OCI-LY7 (cell line): Measurements from ENCODE around the gene KCNIP3. TPM values are rescaled to one million over a fixed set of nuclear protein-coding genes. Genes with fewer than 3 reads are reported as not detected.

ENCODE experiments used
- BruUV-seq: library from RNA; stranded (reverse); fragments of 400-500 nt; replicated peaks from 2 replicates; lab custom pipeline; 2021; lab: Mats Ljungman, UMichigan
- CTCF ChIA-PET: fragments of 300-600 bp; sonication (Branson Sonifier 250); formaldehyde crosslinking; loops from one replicate; lab custom pipeline; 2022; ENCODE audit warnings: antibody characterized with exemption; ENCODE audit not compliant: unreplicated experiment; lab: Charles Lee
- POLR2A ChIA-PET: fragments of 300-600 bp; sonication (Branson Sonifier 250); formaldehyde crosslinking; loops from one replicate; lab custom pipeline; 2022; ENCODE audit warnings: antibody characterized with exemption; lab: Charles Lee
- DNase-seq: peaks from one replicate; pipeline ENCODE4 v3.0.0-alpha.2; 2015; ENCODE audit warnings: low spot score
- H2AFZ ChIP-seq: fragments of 200-600 bp; sonication (generic), shearing (Covaris generic); 2 replicates; pipeline ENCODE4 v1.6.1; 2014; ENCODE audit warnings: mild to moderate bottlenecking, antibody characterized with exemption, low read length, moderate library complexity
- H3K27ac ChIP-seq: fragments of 200-600 bp; sonication (generic); 2 replicates; pipeline ENCODE4 v1.5.1; 2014; ENCODE audit warnings: mixed run types, low read depth, mild to moderate bottlenecking, moderate library complexity, low read length, inconsistent platforms; ENCODE audit not compliant: poor library complexity, severe bottlenecking
- H3K36me3 ChIP-seq: fragments of 200-600 bp; sonication (generic); 2 replicates; pipeline ENCODE4 v1.6.1; 2014; ENCODE audit warnings: mild to moderate bottlenecking, antibody characterized with exemption, low read length, moderate library complexity, mixed read lengths; ENCODE audit not compliant: insufficient read depth
- H3K4me1 ChIP-seq: fragments of 200-600 bp; sonication (generic); 2 replicates; pipeline ENCODE4 v1.5.1; 2014; ENCODE audit warnings: mild to moderate bottlenecking, low read length; ENCODE audit not compliant: insufficient read depth, poor library complexity, severe bottlenecking
- H3K4me2 ChIP-seq: fragments of 200-600 bp; sonication (generic); 2 replicates; pipeline ENCODE4 v1.6.1; 2014; ENCODE audit warnings: mild to moderate bottlenecking, low read length
- H3K4me3 ChIP-seq: fragments of 200-600 bp; sonication (generic); 2 replicates; pipeline ENCODE4 v1.5.1; 2014; ENCODE audit warnings: mild to moderate bottlenecking, low read depth, low read length; ENCODE audit not compliant: poor library complexity, severe bottlenecking
- H3K79me2 ChIP-seq: fragments of 200-600 bp; sonication (generic); 2 replicates; pipeline ENCODE4 v1.6.1; 2016; ENCODE audit warnings: low read depth, mild to moderate bottlenecking, low read length, moderate library complexity, mixed read lengths; ENCODE audit not compliant: insufficient read depth
- H3K9me2 ChIP-seq: fragments of 200-600 bp; sonication (generic); 2 replicates; pipeline ENCODE4 v1.6.1; 2016; ENCODE audit warnings: mild to moderate bottlenecking, low read length, mixed read lengths; ENCODE audit not compliant: insufficient read depth
- H3K9me3 ChIP-seq: fragments of 200-600 bp; sonication (generic); 2 replicates; pipeline ENCODE4 v1.6.1; 2014; ENCODE audit warnings: mild to moderate bottlenecking, mixed run types, low read length, mixed read lengths
- H4K20me1 ChIP-seq: fragments of 200-600 bp; sonication (generic); 2 replicates; pipeline ENCODE4 v1.6.1; 2014; ENCODE audit warnings: mild to moderate bottlenecking, antibody characterized with exemption, low read length, moderate library complexity, mixed read lengths; ENCODE audit not compliant: insufficient read depth
- EZH2phosphoT487 ChIP-seq: fragments of 200-600 bp; sonication (generic); IDR thresholded peaks from 2 replicates; pipeline ENCODE4 v1.6.1; 2018; ENCODE audit warnings: low read depth, borderline replicate concordance, mild to moderate bottlenecking, mixed run types, antibody characterized with exemption, low read length, moderate library complexity, mixed read lengths
- intact Hi-C: fragments of 100-400 bp; cut with micrococcal nuclease; formaldehyde crosslinking; loops from one replicate; pipeline ENCODE4 v1.10.0; 2022; ENCODE audit not compliant: unreplicated experiment
- total RNA-seq, 2 experiments: library from RNA; depleted of rRNA in 1 of 2; stranded (reverse); fragments of >200 nt in 1 of 2; shearing (Covaris generic) in 1 of 2; gene quantifications; 2 replicates each; pipeline ENCODE4 v1.2.3, GENCODE V29; 2014 to 2022
- TF ChIP-seq, protein P1 (sequence below): fragments of 200-600 bp; sonication (generic); conservative IDR thresholded peaks from 2 replicates; pipeline ENCODE4 v1.5.1; 2014; ENCODE audit warnings: mild to moderate bottlenecking, antibody characterized with exemption, low read length, moderate library complexity, mixed read lengths

Gene KCNIP3
- total RNA-seq, 2 experiments from 2014 or later: not detected

DNA sequence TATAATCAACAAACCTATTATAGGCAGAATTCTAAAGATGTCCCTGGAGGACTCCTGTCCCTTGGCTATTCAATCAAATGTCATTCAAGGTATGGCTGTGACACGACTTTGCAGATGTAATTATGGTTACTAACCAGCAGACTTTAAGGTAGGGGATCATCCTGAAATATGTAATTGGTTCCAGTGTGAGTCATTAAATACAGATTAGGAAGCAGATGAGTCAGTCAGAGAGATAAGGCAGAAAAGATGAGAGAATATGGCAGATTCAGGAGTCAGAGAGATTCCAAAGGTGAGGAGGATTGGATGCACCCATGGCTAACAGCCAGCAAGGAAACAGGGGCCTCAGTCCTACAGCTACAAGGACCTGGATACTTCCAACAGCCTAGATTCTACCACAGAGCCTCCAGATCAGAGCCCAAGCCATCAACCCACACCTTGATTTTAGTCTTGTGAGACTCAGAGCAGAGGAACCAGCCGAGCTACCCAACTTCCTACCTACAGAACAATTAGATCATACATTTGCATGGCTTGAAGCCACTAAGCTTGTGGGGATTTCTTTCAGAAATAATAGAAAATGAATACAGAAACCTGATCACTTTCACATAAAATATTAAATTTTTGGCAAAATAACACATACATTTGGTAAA is 34.1 kb upstream of the KCNIP3 start:
- no peak overlapping the region for H3K4me3 ChIP-seq
- ChIA-PET POLR2A (interaction anchor here (0.6 kb wide), 1 partner anchor 178 kb away, joined by 4 read pairs; no protein-coding TSS in a partner anchor), CTCF (no interaction called here)
- no peaks in the 10 kb centered on the region for H3K4me1 ChIP-seq
- intact Hi-C loops: no loop called here
- H4K20me1 ChIP-seq: no peaks in the 10 kb centered on the region
- H3K9me2 ChIP-seq: no peaks in the 10 kb centered on the region
- TF ChIP-seq, protein P1, sequence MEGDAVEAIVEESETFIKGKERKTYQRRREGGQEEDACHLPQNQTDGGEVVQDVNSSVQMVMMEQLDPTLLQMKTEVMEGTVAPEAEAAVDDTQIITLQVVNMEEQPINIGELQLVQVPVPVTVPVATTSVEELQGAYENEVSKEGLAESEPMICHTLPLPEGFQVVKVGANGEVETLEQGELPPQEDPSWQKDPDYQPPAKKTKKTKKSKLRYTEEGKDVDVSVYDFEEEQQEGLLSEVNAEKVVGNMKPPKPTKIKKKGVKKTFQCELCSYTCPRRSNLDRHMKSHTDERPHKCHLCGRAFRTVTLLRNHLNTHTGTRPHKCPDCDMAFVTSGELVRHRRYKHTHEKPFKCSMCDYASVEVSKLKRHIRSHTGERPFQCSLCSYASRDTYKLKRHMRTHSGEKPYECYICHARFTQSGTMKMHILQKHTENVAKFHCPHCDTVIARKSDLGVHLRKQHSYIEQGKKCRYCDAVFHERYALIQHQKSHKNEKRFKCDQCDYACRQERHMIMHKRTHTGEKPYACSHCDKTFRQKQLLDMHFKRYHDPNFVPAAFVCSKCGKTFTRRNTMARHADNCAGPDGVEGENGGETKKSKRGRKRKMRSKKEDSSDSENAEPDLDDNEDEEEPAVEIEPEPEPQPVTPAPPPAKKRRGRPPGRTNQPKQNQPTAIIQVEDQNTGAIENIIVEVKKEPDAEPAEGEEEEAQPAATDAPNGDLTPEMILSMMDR: no peak
- TF ChIP-seq EZH2phosphoT487: no peak
- no peak overlapping the region for H2AFZ ChIP-seq
- H3K27ac ChIP-seq: no peak overlapping the region
- no peak for DNase-seq
- no peaks in the 10 kb centered on the region for H3K9me3 ChIP-seq
- no peaks in the 10 kb centered on the region for H3K79me2 ChIP-seq
- BruUV-seq: no TSS peak
- no peak overlapping the region for H3K4me2 ChIP-seq
- H3K36me3 ChIP-seq: no peaks in the 10 kb centered on the region

DNA sequence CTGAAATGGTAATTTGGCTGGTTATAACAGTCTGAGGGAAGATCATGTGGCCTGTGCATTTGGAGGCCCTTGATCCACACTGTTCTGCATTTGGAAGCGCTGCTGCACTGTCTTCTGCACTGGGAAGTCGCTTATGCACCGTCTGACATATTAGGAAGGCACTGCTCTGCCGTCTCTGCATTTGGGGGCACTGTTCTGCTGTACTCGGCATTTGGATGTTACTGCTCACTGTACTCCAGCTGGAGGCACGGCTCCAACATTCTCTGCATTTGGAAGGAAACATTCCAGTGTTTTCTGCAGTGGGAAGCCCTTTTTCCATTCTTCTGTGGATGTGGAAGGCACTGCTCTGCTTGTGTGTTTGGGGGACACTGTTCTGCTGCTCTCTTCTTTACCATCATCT is 32.5 kb upstream of the KCNIP3 start:
- TF ChIP-seq, protein P1: no peak
- no peak for TF ChIP-seq EZH2phosphoT487
- Histone ChIP-seq H3K4me2 (no peak overlapping the region), H3K36me3 (no peaks in the 10 kb centered on the region), H3K79me2 (no peaks in the 10 kb centered on the region), H4K20me1 (no peaks in the 10 kb centered on the region), H3K4me3 (no peak overlapping the region), H3K4me1 (no peaks in the 10 kb centered on the region), H3K9me2 (no peaks in the 10 kb centered on the region), H3K9me3 (no peaks in the 10 kb centered on the region), H2AFZ (no peak overlapping the region), H3K27ac (no peak overlapping the region)
- CTCF ChIA-PET: no interaction called here
- BruUV-seq: no TSS peak
- POLR2A ChIA-PET: no interaction called here
- intact Hi-C loops: no loop called here
- DNase-seq: no peak

DNA sequence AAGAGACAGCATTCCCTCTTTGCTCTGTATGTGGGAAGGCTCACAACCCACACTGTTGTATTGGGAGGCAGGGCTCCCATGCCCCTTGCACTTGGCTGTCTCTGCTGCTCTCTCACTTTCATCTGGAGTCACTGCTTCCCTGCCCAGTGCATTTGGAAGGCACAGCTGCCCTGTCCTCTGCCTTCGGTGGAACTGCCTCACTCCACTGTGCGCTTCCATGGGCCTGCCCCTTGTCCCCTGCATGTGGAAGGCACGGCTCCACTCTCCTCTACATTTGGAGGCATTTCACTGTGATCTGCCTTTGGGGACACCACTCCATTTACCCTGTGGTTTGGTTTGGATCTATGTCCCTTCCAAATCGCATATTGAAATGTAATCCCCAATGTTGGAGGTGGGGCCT is 32.0 kb upstream of the KCNIP3 start:
- DNase-seq: no peak
- ChIA-PET POLR2A (no interaction called here), CTCF (no interaction called here)
- TF ChIP-seq EZH2phosphoT487: no peak
- TF ChIP-seq, protein P1: no peak
- H3K79me2 ChIP-seq: no peaks in the 10 kb centered on the region
- no peaks in the 10 kb centered on the region for H3K9me3 ChIP-seq
- H2AFZ ChIP-seq: no peak overlapping the region
- no peaks in the 10 kb centered on the region for H3K4me1 ChIP-seq
- intact Hi-C loops: no loop called here
- H4K20me1 ChIP-seq: no peaks in the 10 kb centered on the region
- H3K4me3 ChIP-seq: no peak overlapping the region
- H3K9me2 ChIP-seq: no peaks in the 10 kb centered on the region
- H3K27ac ChIP-seq: no peak overlapping the region
- H3K4me2 ChIP-seq: no peak overlapping the region
- H3K36me3 ChIP-seq: no peaks in the 10 kb centered on the region
- no TSS peak for BruUV-seq
